Neuronal stem cell (in vitro differentiated cells): ENCODE data around the gene ARF4.

ENCODE experiments used
- DNase-seq: peaks from one replicate; pipeline ENCODE4 v3.0.0-alpha.2; 2013; ENCODE audit warnings: low spot score
- H2AFZ ChIP-seq: one replicate; pipeline ENCODE4 v1.6.1; 2013; ENCODE audit warnings: mild to moderate bottlenecking, low read length, inconsistent platforms
- H2AK5ac ChIP-seq: 2 replicates; pipeline ENCODE4 v1.6.1; 2013; ENCODE audit warnings: low read depth, mild to moderate bottlenecking, inconsistent platforms, low read length, moderate library complexity, mixed read lengths
- H2BK120ac ChIP-seq: 2 replicates; pipeline ENCODE4 v1.6.1; 2013; ENCODE audit warnings: low read depth, mild to moderate bottlenecking, inconsistent platforms, low read length, moderate library complexity, mixed read lengths
- H2BK12ac ChIP-seq: one replicate; pipeline ENCODE4 v1.6.1; 2013; ENCODE audit warnings: low read length, inconsistent platforms
- H2BK15ac ChIP-seq: 2 replicates; pipeline ENCODE4 v1.6.1; 2013; ENCODE audit warnings: mild to moderate bottlenecking, low read length, inconsistent platforms, mixed read lengths
- H2BK5ac ChIP-seq: one replicate; pipeline ENCODE4 v1.6.1; 2013; ENCODE audit warnings: inconsistent platforms, mild to moderate bottlenecking, low read length, moderate library complexity
- H3K14ac ChIP-seq: one replicate; pipeline ENCODE4 v1.6.1; 2013; ENCODE audit warnings: low read length, inconsistent platforms
- H3K18ac ChIP-seq: 2 replicates; pipeline ENCODE4 v1.6.1; 2013; ENCODE audit warnings: low read length, inconsistent platforms
- H3K23ac ChIP-seq: 2 replicates; pipeline ENCODE4 v1.6.1; 2013; ENCODE audit warnings: low read depth, mild to moderate bottlenecking, mixed read lengths, low read length, inconsistent platforms; ENCODE audit not compliant: poor library complexity
- H3K27ac ChIP-seq: replicated peaks from 3 replicates; pipeline ENCODE4 v1.5.1; 2013; ENCODE audit warnings: low read length, inconsistent platforms
- H3K27me3 ChIP-seq, 3 experiments: 2 replicates each; pipeline ENCODE4 v1.6.1; 2013; ENCODE audit warnings: low read length in 3 of 3, mild to moderate bottlenecking in 2 of 3, inconsistent platforms in 1 of 3, low read depth in 1 of 3, mixed read lengths in 1 of 3, moderate library complexity in 1 of 3; ENCODE audit not compliant: control insufficient read depth in 3 of 3, insufficient read depth in 3 of 3
- H3K36me3 ChIP-seq, 2 donors: replicated peaks in 1 of 2; 2 replicates each; pipeline ENCODE4 v1.6.1; 2013; ENCODE audit warnings: low read length in 2 of 2; ENCODE audit not compliant: control insufficient read depth in 2 of 2, insufficient read depth in 2 of 2
- H3K4ac ChIP-seq: 2 replicates; pipeline ENCODE4 v1.6.1; 2013; ENCODE audit warnings: inconsistent platforms, mild to moderate bottlenecking, low read length, moderate library complexity
- H3K4me1 ChIP-seq, 2 donors: 1 replicate in 1 of 2; 2 replicates in 1 of 2; pipeline ENCODE4 v1.6.1; 2013; ENCODE audit warnings: low read length in 2 of 2, low read depth in 1 of 2; ENCODE audit not compliant: control insufficient read depth in 2 of 2, insufficient read depth in 1 of 2
- H3K4me2 ChIP-seq: one replicate; pipeline ENCODE4 v1.6.1; 2013; ENCODE audit warnings: mild to moderate bottlenecking, low read length, inconsistent platforms; ENCODE audit not compliant: insufficient read depth, poor library complexity, severe bottlenecking
- H3K4me3 ChIP-seq, 2 donors: 2 replicates each; pipeline ENCODE4 v1.5.1; 2013; ENCODE audit warnings: low read length in 2 of 2, mild to moderate bottlenecking in 2 of 2, inconsistent platforms in 1 of 2, moderate library complexity in 1 of 2
- H3K79me1 ChIP-seq: one replicate; pipeline ENCODE4 v1.6.1; 2013; ENCODE audit warnings: low read depth, mild to moderate bottlenecking, inconsistent platforms, low read length, moderate library complexity
- H3K9ac ChIP-seq: one replicate; pipeline ENCODE4 v1.6.1; 2013; ENCODE audit warnings: mild to moderate bottlenecking, low read depth, low read length, inconsistent platforms; ENCODE audit not compliant: poor library complexity
- H3K9me3 ChIP-seq, 2 donors: replicated peaks in 1 of 2; 2 replicates each; pipeline versions ENCODE3 to v1.6.1; 2013; ENCODE audit warnings: low read length in 2 of 2, mild to moderate bottlenecking in 2 of 2, inconsistent platforms in 1 of 2, low read depth in 1 of 2, mixed read lengths in 1 of 2, moderate library complexity in 1 of 2; ENCODE audit not compliant: control insufficient read depth in 2 of 2, insufficient read depth in 1 of 2
- H4K8ac ChIP-seq: one replicate; pipeline ENCODE4 v1.6.1; 2013; ENCODE audit warnings: low read depth, mild to moderate bottlenecking, inconsistent platforms, low read length, moderate library complexity
- H4K91ac ChIP-seq: one replicate; pipeline ENCODE4 v1.6.1; 2013; ENCODE audit warnings: low read length, low read depth, mild to moderate bottlenecking, inconsistent platforms; ENCODE audit not compliant: poor library complexity
- WGBS, 2 donors: extraction: QIAGEN DNeasy Blood & Tissue Kit; methylation state at CpG; one replicate each; pipeline ENCODE4 v1.1.7; 2013; ENCODE audit warnings: missing lambda C conversion rate in 2 of 2, mixed read lengths in 1 of 2; ENCODE audit not compliant: insufficient read length in 2 of 2, insufficient replicate concordance in 1 of 2; ENCODE audit errors: extremely low coverage in 2 of 2; 5-methylcytosine and 5-hydroxymethylcytosine counted together

The ARF4 gene

GRCh38 chr3:57586778-57587177 is 10.4 kb downstream of the ARF4 start:
- H4K8ac ChIP-seq: no peak overlapping the region
- DNase-seq: no peak
- no peak overlapping the region for H3K4me3 ChIP-seq
- no peak overlapping the region for H3K14ac ChIP-seq
- no peak overlapping the region for H2BK15ac ChIP-seq
- H3K27ac ChIP-seq: no peak overlapping the region
- no peak overlapping the region for H2AFZ ChIP-seq
- no CpG with 5 or more reads among the region's 6 CpGs for WGBS, 2 donors
- H3K9me3 ChIP-seq: no peaks in the 10 kb centered on the region
- no peak overlapping the region for H3K4me2 ChIP-seq
- no peaks in the 10 kb centered on the region for H3K4me1 ChIP-seq
- H2AK5ac ChIP-seq: no peak overlapping the region
- no peak overlapping the region for H3K4ac ChIP-seq
- H4K91ac ChIP-seq: no peak overlapping the region
- H3K79me1 ChIP-seq: peaks cover 4% of the 10 kb centered on the region
- H2BK120ac ChIP-seq: no peak overlapping the region
- no peak overlapping the region for H3K9ac ChIP-seq
- H2BK12ac ChIP-seq: no peak overlapping the region
- no peak overlapping the region for H3K18ac ChIP-seq
- no peaks in the 10 kb centered on the region for H3K27me3 ChIP-seq
- H3K36me3 ChIP-seq: peaks cover 2 to 68% of the 10 kb centered on the region in 2 donors
- H3K23ac ChIP-seq: no peak overlapping the region
- H2BK5ac ChIP-seq: no peak overlapping the region

DNA sequence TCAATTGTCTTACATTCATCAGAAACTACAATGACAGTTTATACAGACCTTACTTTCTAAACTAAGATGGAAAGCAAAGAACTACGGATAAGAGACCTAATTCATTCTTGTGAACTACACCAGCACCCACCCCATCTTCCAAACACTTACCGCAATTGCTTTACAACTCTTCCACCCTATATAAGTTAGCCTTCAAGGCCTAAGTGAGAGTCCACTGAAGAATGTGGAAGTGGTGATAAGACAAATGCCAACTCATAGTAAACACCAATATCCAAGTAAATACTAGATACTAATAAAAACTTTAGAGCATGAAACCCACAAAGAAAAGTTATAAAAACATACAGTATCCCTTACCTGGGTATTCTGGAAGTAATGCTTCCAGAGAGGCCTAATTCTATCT is 13.6 kb downstream of the ARF4 start:
- H3K4ac ChIP-seq: no peak overlapping the region
- no peak overlapping the region for H3K4me2 ChIP-seq
- H3K9ac ChIP-seq: no peak overlapping the region
- H4K91ac ChIP-seq: no peak overlapping the region
- H3K9me3 ChIP-seq: no peaks in the 10 kb centered on the region
- H3K27ac ChIP-seq: no peak overlapping the region
- H3K18ac ChIP-seq: no peak overlapping the region
- no peak overlapping the region for H3K23ac ChIP-seq
- no peak overlapping the region for H2BK12ac ChIP-seq
- H2AFZ ChIP-seq: no peak overlapping the region
- no peak overlapping the region for H2BK5ac ChIP-seq
- no peak overlapping the region for H4K8ac ChIP-seq
- DNase-seq: no peak
- H2AK5ac ChIP-seq: no peak overlapping the region
- WGBS, 2 donors: no CpG with 5 or more reads among the region's 2 CpGs
- no peak overlapping the region for H3K14ac ChIP-seq
- no peak overlapping the region for H2BK120ac ChIP-seq
- no peaks in the 10 kb centered on the region for H3K27me3 ChIP-seq
- H2BK15ac ChIP-seq: no peak overlapping the region
- no peaks in the 10 kb centered on the region for H3K4me1 ChIP-seq
- no peak overlapping the region for H3K4me3 ChIP-seq
- H3K79me1 ChIP-seq: no peaks in the 10 kb centered on the region
- H3K36me3 ChIP-seq: peaks cover 3 to 84% of the 10 kb centered on the region in 2 donors

DNA sequence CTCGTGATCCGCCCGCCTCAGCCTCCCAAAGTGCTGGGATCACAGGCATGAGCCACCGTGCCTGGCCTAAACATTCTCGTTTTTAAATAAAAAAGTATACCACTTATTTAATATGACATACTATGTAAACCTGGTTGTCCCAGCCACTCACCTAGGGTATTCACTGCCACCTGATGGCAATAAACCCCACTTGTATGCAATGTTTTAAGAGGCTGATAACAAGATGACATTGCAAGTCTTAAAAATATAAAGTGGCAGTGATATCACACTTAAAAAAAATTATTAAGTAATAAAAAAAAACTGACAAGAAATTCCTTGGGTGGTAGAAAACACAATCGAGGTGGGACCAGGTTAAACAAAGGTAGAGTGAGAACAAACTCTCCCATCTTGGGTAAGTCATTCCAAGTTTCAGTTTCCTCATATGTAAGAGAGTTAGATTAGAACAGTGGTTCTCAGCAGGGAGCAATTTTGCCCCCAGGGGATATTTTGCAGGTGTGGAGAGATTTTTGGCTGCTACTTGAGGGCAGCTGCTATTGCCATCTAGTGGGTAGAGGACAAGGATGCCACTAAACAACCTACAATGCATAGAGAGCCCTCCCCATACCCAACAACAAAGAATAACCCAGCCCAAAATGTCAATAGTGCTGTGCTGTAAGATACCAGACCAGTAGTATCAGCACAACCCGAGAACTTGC is 14.5 kb downstream of the ARF4 start:
- Histone ChIP-seq H2BK120ac (no peak overlapping the region), H3K23ac (no peak overlapping the region), H3K9ac (no peak overlapping the region), H2BK15ac (no peak overlapping the region), H2BK5ac (no peak overlapping the region), H2AK5ac (no peak overlapping the region), H3K79me1 (no peaks in the 10 kb centered on the region), H4K91ac (no peak overlapping the region), H2BK12ac (no peak overlapping the region), H3K4me1 (no peaks in the 10 kb centered on the region), H3K14ac (no peak overlapping the region), H3K9me3 (no peaks in the 10 kb centered on the region), H3K4me3 (no peak overlapping the region), H2AFZ (no peak overlapping the region), H3K36me3 (peaks cover 7 to 87% of the 10 kb centered on the region in 2 donors), H3K4me2 (no peak overlapping the region), H3K27me3 (no peaks in the 10 kb centered on the region), H3K18ac (no peak overlapping the region), H3K4ac (no peak overlapping the region), H4K8ac (no peak overlapping the region), H3K27ac (no peak overlapping the region)
- no CpG with 5 or more reads among the region's 7 CpGs for WGBS, 2 donors
- DNase-seq: no peak

DNA sequence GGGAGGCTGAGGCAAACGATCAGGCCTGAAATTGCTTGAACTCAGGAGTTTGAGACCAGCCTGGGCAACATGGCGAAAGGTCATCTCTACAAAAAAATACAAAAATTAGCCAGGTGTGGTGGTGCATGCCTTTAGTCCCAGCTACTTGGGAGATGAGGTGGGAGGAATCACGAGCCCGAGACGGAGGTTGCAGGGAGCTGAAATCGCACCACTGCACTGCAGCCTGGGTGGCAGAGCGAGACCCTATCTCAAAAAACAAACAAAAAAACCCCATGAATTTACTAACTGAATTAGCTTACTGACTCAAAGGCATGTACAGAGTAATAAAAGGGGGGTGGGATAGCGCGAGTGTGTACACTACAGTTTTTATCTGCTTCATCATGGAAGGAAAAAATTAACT is 19.3 kb downstream of the ARF4 start:
- Histone ChIP-seq H2BK120ac (no peak overlapping the region), H2BK12ac (no peak overlapping the region), H3K18ac (no peak overlapping the region), H3K4me2 (no peak overlapping the region), H3K4me3 (no peak overlapping the region), H3K36me3 (peaks cover 15 to 97% of the 10 kb centered on the region in 2 donors), H3K27me3 (no peaks in the 10 kb centered on the region), H4K91ac (no peak overlapping the region), H3K4ac (no peak overlapping the region), H2BK15ac (no peak overlapping the region), H3K9me3 (no peaks in the 10 kb centered on the region), H2BK5ac (no peak overlapping the region), H3K14ac (no peak overlapping the region), H3K23ac (no peak overlapping the region), H2AFZ (no peak overlapping the region), H3K27ac (no peak overlapping the region), H3K4me1 (no peaks in the 10 kb centered on the region), H3K9ac (no peak overlapping the region), H4K8ac (no peak overlapping the region), H2AK5ac (no peak overlapping the region), H3K79me1 (peaks cover 3% of the 10 kb centered on the region)
- WGBS, 2 donors: no CpG with 5 or more reads among the region's 9 CpGs
- no peak for DNase-seq
